SH-SY5Y (cell line): ENCODE results near the gene NDC1.

ENCODE experiments used
- GATA2 ChIP-seq: IDR thresholded peaks from 2 replicates; pipeline ENCODE4 v1.6.1; 2011; ENCODE audit warnings: mild to moderate bottlenecking, low read depth, low read length
- GATA3 ChIP-seq: IDR thresholded peaks from 2 replicates; pipeline ENCODE4 v1.6.1; 2011; ENCODE audit warnings: low read depth, mild to moderate bottlenecking, low read length, moderate library complexity

GRCh38 chr1:53811414-53811851, 26.7 kb downstream of the NDC1 start:
- TF ChIP-seq GATA3, result no peak
- TF ChIP-seq GATA2, result no peak
